HepG2 (cell line): Measurements from ENCODE around the gene ADGRG6. TPM values are rescaled to one million over a fixed set of nuclear protein-coding genes. Genes with fewer than 3 reads are reported as not detected.

Experiments
- BCLAF1 ChIP-seq: fragments of 450-650 bp; IDR thresholded peaks from 2 replicates; pipeline ENCODE4 v1.6.1; 2017; ENCODE audit warnings: mild to moderate bottlenecking
- CEBPB ChIP-seq: IDR thresholded peaks from 2 replicates; pipeline ENCODE4 v1.6.1; 2011; ENCODE audit warnings: low read depth, low read length, improper control_type of control experiment, borderline replicate concordance
- KLF9 ChIP-seq: IDR thresholded peaks from 2 replicates; pipeline ENCODE4 v1.6.1; 2016; ENCODE audit warnings: low read depth
- KMT2A ChIP-seq: sonication (generic); formaldehyde crosslinking; IDR thresholded peaks from 2 replicates; pipeline ENCODE4 v1.4.0; 2020; ENCODE audit warnings: missing genetic modification reagents
- LRRFIP1 ChIP-seq: sonication (generic); formaldehyde crosslinking; conservative IDR thresholded peaks from 2 replicates; pipeline ENCODE4 v1.4.0; 2020; ENCODE audit warnings: missing genetic modification reagents
- NFE2L1 ChIP-seq: sonication (generic); formaldehyde crosslinking; IDR thresholded peaks from 2 replicates; pipeline ENCODE4 v1.4.0; 2020; ENCODE audit warnings: missing genetic modification reagents, mild to moderate bottlenecking, borderline replicate concordance
- NFIB ChIP-seq: sonication (generic); formaldehyde crosslinking; IDR thresholded peaks from 2 replicates; pipeline ENCODE4 v1.9.0; 2021; ENCODE audit warnings: missing genetic modification reagents, mild to moderate bottlenecking, borderline replicate concordance
- REST ChIP-seq, 2 experiments: IDR thresholded peaks; 2 replicates each; pipeline ENCODE4 v1.6.1; 2011 to 2012; ENCODE audit warnings: low read length in 2 of 2, borderline replicate concordance in 1 of 2, low read depth in 1 of 2, mild to moderate bottlenecking in 1 of 2, moderate library complexity in 1 of 2
- ZBTB2 ChIP-seq: sonication (generic); formaldehyde crosslinking; IDR thresholded peaks from 2 replicates; pipeline ENCODE4 v1.8.0; 2022; ENCODE audit warnings: low read depth, missing genetic modification reagents
- ZBTB42 ChIP-seq: sonication (generic); formaldehyde crosslinking; IDR thresholded peaks from 2 replicates; pipeline ENCODE4 v1.5.0; 2020; ENCODE audit warnings: mild to moderate bottlenecking, missing genetic modification reagents
- ZBTB44 ChIP-seq: sonication (generic); formaldehyde crosslinking; IDR thresholded peaks from 2 replicates; pipeline ENCODE4 v1.4.0; 2020; ENCODE audit warnings: missing genetic modification reagents
- ZNF564 ChIP-seq: sonication (generic); formaldehyde crosslinking; IDR thresholded peaks from 2 replicates; pipeline ENCODE4 v1.8.1; 2023; ENCODE audit warnings: mild to moderate bottlenecking, missing genetic modification reagents
- ZNF576 ChIP-seq: sonication (generic); formaldehyde crosslinking; IDR thresholded peaks from 2 replicates; pipeline ENCODE4 v1.4.0; 2020; ENCODE audit warnings: mild to moderate bottlenecking, missing genetic modification reagents
- ZNF747 ChIP-seq: sonication (generic); formaldehyde crosslinking; IDR thresholded peaks from 2 replicates; pipeline ENCODE4 v1.8.1; 2023; ENCODE audit warnings: missing genetic modification reagents, mild to moderate bottlenecking, borderline replicate concordance
- ZSCAN22 ChIP-seq: sonication (generic); formaldehyde crosslinking; IDR thresholded peaks from 2 replicates; pipeline ENCODE4 v1.4.0; 2020; ENCODE audit warnings: mild to moderate bottlenecking, missing genetic modification reagents
- polyA plus RNA-seq, 8 experiments: library from polyadenylated mRNA; depleted of rRNA in 3 of 8; stranded (reverse) in 7 of 8; unstranded in 1 of 8; fragments of >200 nt; fragmentation: Illumina TruSeq in 4 of 8; extraction: Trizol in 4 of 8; gene quantifications; 2 replicates each; pipeline versions ENCODE4 v1.2.1 to v1.2.3, GENCODE V29; 2011 to 2016; ENCODE audit warnings: low read depth in 4 of 8, missing spikeins in 1 of 8, mixed read lengths in 1 of 8; ENCODE audit not compliant: insufficient read depth in 1 of 8
- total RNA-seq, 5 experiments: library from RNA; depleted of rRNA; stranded (reverse); fragments of >200 nt; fragmentation: Illumina TruSeq; extraction: Trizol; gene quantifications; 2 replicates each; pipeline ENCODE4 v1.2.3, GENCODE V29; 2016; ENCODE audit warnings: low read depth in 1 of 5

The ADGRG6 gene
- total and polyA plus RNA-seq, 2 of the 13 experiments (the other 11 are each of a cell fraction or from before 2014, with no cell fraction given): 129 to 249 TPM

- TF ChIP-seq LRRFIP1 (CRISPR knock-in tag) (no peak), CEBPB (no peak), ZSCAN22 (CRISPR knock-in tag) (0 out of 2 replicates have a peak, but pooled peaks have one; percentile 28), ZNF576 (CRISPR knock-in tag) (no peak), ZNF747 (CRISPR knock-in tag) (peak; percentile 74; the same call in 1 of the 2 replicates), NFIB (CRISPR knock-in tag) (no peak), KMT2A (peak; percentile 99), ZBTB42 (CRISPR knock-in tag) (peak; percentile 46; the same call in 1 of the 2 replicates), ZBTB2 (CRISPR knock-in tag) (no peak; the same call in none of the 2 replicates), ZBTB44 (CRISPR knock-in tag) (0 out of 2 replicates have a peak, but pooled peaks have one; percentile 17), BCLAF1 (no peak), KLF9 (CRISPR knock-in tag) (peak; percentile 33; the same call in 1 of the 2 replicates), REST (IDR thresholded peaks at IDR 0.05; ENCODE audit: borderline replicate concordance in 1 of 2, low read depth in 1 of 2, low read length in 2 of 2) (peak in 1 of 2 experiments; percentile 63; a peak in 1 of 4 replicates), ZNF564 (CRISPR knock-in tag) (peak; percentile 86), NFE2L1 (CRISPR knock-in tag) (no peak)
Measured at GRCh38 chr6:142301651-142302391, at the start of gene ADGRG6 (continued).
